AG04449 (cell line): ENCODE results near the gene OR2G6.

ENCODE experiments used
- CTCF ChIA-PET: fragments of 350-600 bp; formaldehyde crosslinking; extraction: SDS; loops from one replicate; lab custom pipeline; 2021; ENCODE audit warnings: antibody characterized with exemption; lab: Yijun Ruan, JAX
- POLR2A ChIA-PET: fragments of 400-600, 350-600 bp; formaldehyde crosslinking; extraction: SDS; loops from one replicate; lab custom pipeline; 2020; ENCODE audit warnings: antibody characterized with exemption, inconsistent platforms; lab: Yijun Ruan, JAX
- DNase-seq: peaks from one replicate; pipeline ENCODE4 v3.0.0-alpha.2; 2010; ENCODE audit warnings: low read depth, low spot score
- H3K4me3 ChIP-seq: 2 replicates; pipeline ENCODE4 v1.5.1; 2011; ENCODE audit warnings: low read depth, mild to moderate bottlenecking, control low read depth, low read length
- CTCF ChIP-seq: IDR thresholded peaks from one replicate; pipeline ENCODE4 v1.5.1; 2011; ENCODE audit warnings: mild to moderate bottlenecking, moderate library complexity, low read length, control low read depth, inconsistent platforms; ENCODE audit not compliant: insufficient read depth; ENCODE audit errors: missing control alignments

OR2G6 gene

GRCh38 chr1:248576260-248576980, 68.5 kb downstream of the OR2G6 start:
- DNase-seq, result no peak
- POLR2A ChIA-PET, result no interaction called here
- no peak for TF ChIP-seq CTCF
- CTCF ChIA-PET, result no interaction called here
- H3K4me3 ChIP-seq, result no peak overlapping the region
